ENCODE measurements around the gene OR2F2.

OR2F2 gene, protein sequence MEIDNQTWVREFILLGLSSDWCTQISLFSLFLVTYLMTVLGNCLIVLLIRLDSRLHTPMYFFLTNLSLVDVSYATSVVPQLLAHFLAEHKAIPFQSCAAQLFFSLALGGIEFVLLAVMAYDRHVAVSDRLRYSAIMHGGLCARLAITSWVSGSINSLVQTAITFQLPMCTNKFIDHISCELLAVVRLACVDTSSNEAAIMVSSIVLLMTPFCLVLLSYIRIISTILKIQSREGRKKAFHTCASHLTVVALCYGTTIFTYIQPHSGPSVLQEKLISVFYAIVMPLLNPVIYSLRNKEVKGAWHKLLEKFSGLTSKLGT

DNA sequence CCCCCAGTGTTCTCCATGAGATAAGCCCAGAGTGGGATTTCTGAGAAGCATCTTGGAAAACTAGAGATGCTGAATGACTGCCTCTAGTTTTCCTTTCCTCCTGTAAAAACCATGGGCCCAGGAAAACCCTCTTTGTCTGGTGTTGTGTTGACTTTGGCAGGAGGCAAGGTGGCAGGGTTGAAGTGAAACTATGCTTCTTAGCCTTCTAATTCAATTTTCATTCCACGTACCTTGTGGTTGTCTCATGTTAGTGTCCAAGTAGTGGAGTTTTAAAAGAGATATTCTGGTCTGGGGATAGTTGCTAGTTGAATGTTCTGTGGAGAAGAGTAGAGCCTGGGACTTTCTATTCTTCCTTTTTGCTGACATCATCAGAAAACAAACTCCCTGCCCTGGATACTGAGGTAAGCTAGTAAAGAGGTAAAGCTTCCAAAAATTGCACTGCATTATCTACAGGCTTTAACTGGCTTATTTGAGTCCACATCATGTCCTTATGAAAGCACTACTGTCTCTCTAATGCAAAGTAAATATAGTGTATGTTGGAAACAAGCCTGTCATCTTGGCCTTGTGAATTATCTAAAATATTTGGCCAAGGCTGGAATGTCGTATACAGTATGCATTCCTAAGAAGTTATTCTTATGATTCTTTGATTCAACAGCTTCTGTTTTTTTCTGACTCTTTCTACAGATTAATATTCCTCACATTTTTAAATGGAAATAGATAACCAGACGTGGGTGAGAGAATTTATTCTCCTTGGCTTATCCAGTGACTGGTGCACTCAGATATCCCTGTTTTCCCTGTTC, at the start of gene OR2F2:
OR2F2 (plus strand) TSS at position 708 of the 800 bp plus-strand sequence; CDS start at position 708, 0 bp downstream.
- peak; percentile 19 for DNase-seq (ENCODE audit: low spot score)

DNA sequence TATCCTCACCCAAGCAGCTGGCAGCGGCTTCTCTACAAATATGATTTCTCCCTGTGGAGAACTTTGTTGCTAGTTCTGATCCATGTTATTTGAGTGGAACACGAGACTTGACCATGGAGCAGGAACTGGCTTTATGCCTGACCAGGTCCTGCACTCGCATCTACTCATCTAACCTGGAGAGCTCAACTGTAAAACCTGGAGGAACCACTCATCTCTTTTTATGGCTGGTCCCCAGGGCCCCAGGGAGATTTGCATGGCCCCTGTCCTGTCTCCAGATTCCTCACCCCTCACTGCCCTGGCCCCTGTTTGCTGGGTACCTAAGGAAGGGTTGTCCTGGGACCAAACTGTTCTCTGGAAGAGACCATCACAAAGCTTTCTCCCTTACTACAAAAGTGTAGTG, 49.1 kb upstream of the OR2F2 start:
- DNase-seq (ENCODE audit: low spot score) = no peak

DNA sequence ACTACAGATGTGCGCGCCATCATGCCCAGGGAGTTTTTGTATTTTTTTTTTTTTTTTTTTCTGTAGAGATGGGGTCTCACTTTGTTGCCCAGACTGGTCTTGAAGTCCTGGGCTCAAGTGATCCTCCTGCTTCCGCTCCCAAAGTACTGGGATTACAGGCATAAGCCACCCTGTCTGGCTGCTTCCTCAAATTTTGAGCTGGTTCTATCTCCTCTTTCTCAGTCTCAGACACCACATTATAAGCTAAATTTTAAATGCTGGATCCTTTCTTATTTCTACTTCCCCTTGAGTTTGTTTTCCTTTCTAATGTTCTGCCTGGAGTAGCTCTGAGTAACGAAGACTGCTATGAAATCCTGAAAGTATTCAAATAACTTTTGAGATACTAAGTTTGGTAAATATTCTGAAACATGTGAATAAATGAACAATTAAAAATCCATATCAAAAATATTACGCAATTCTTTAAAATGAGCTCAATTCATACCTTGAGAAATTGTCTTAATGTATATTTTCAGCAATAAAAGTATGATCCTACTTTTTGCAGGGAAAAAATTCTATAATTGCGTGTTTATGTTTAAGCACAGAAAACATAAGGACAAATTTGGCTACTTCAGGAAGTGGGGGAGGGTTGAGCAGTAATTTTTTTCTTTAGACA, 48.1 kb upstream of the OR2F2 start:
- DNase-seq (ENCODE audit: low spot score) = no peak

DNA sequence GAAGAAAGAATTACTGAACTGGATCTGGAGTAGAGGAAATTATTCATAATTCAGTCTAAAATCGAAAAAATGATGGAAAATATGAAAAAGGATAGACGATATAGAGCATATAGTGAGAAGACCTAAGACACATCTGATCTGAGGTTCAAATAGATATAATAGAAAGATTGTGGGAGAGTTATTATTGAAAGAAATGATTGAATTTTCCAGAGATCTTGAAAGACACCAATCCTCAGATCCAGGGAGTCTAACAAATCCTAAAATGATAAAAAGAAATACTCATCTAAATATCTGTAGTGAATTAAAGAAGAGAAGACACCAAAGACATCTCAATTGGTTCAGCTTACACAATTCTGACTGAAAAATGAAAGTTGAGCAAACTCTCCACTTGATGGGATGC, 46.0 kb upstream of the OR2F2 start:
- DNase-seq (ENCODE audit: low spot score) = no peak

DNA sequence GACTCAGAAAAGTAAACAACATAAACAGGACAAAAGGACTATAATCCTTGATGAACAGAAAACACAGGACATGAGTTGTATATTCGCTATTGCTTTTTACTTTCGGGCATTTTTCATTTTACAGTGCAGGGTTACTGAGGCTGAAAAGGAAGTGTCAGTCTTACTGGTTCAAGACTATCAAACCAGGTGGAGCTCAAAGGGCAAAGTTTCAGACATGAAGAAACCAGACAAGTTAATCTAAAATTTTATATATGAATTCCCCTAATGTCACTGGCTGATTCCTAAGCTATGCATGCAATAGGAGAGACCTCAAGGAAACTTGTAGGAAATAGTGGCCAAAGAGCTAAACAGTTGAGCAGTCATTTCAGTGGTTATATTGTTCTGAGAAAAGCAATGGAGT, 44.5 kb upstream of the OR2F2 start:
- no peak for DNase-seq (ENCODE audit: low spot score)

DNA sequence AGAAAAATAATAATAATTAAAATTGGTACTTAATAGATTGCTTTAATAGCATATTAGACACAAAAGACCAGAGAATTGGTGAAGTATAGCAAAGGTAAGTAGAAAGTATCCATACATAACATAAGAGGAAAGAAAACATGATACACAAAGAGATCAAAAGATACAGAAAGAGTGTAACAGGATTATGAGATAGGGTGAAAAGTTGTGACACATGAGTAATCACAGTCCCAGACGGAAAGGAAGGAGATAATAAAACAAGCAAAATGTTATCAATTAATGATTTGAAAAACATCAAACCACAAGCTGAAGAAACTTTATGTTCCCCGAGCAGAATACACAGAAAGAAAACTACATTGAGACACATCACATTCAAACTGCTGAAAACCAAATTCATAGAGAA, 43.6 kb upstream of the OR2F2 start:
- no peak for DNase-seq (ENCODE audit: low spot score)

DNA sequence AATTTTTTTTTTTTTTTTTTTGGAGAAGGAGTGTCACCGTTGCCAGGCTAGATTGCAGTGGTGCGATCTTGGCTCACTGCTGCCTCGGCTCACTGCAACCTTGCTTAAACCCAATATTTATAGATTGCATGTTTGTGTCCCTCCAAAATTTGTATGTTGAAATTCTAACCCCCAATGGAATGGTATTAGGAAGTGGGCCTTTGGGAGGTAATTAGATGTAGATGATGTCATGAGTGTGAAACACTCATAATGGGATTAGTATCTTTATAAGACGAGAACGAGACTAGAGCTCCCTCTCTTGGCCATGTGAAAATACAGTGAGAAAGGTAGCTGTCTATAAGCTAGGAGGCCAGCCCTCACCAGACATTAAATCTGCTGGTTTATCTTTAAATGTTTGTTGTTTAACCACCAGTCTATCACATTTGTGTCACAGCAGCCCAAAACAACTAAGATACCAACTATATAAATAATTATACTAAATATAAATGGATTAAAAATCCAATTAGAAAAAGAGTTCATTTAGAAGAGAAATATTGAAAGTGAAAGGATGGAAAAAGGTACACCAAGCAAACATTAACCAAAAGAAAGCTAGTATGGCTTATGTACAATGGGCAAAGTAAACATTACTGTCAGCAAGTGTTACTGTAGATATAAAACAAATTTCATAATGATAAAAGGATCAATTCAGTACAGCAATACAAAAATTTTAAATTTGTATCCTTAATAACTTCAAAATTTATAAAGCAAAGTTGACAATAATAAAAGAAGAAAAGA, 42.3 kb upstream of the OR2F2 start:
- no peak for DNase-seq (ENCODE audit: low spot score)

DNA sequence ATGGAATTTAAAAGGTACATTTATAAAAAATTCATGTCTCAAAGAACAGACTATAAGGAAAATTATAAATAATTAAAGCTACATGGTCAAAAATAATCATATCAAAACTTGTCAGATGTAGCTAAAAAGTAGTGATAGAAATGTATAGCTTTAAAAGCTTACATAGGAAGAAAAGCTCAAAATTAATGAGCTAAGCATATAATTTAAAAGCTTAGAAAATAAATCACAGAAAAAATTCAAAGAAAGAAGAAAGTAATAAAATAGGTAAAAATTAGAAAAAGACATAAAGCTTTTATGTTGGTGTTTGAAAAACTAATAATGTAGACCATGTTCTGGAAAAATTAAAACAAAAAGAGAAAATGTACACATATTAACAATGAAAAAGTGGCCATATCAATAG, 38.4 kb upstream of the OR2F2 start:
- DNase-seq (ENCODE audit: low spot score) = no peak

DNA sequence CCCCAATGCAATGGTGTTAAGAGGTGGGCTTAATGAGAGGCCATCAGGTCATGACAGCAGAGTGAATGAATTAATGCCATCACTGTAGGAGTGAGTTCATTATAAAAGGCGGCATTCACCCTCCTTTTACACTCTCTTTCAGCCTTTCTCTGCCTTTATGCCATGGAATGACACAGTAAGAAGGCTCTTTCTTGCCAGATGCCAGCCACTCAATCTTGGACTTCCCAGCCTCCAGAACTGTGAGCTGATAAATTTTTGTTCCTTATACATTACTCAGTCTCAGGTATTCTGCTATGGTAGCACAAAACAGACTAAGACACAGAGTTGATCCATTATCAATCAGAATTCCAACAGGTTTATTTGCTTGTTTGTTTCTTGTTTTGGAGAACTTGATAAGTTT, 36.2 kb upstream of the OR2F2 start:
- DNase-seq (ENCODE audit: low spot score) = no peak

DNA sequence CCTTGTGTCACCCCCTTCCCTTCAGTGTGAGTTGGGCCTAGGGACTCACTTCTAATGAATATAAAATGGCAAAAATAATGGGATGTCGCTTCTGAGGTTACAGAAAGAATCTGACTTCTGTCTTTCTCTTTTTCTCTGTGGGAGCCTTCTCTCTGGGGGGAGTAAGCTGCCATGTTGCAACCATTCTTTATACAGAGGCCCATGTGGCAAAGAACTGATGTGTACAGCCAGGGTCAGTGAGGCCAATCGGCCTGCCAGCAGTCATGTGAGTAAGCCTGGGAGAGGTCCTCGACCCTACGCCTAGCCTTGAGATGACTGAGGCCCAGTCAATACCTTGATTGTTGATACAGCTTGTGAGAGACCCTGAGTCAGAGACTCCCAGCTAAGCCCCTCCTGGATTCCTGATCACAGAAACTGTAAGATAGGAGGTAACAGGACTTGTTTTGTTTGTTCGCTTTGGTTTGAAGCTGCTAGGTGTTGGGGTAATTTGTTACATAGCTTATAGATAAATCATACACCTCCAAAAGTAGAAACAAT, 34.7 kb upstream of the OR2F2 start:
- no peak for DNase-seq (ENCODE audit: low spot score)

DNA sequence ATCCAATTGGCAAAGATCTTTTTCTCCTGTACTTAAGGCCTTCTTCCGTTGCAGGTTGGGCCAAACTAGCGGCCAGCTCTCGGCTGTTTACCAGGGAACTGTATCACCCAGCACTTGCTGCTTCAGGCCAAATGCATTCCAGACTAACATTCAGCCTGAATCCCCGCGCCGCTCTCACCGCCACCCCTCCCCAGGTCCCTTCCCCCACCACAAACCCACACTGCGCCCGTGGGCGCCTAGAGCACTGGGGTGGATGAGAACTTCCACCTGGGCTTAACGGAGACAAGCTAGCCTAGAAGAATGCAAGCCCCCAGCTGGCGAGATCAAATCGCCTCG, 33.7 kb upstream of the OR2F2 start:
- peak; percentile 30 for DNase-seq (ENCODE audit: low spot score)

DNA sequence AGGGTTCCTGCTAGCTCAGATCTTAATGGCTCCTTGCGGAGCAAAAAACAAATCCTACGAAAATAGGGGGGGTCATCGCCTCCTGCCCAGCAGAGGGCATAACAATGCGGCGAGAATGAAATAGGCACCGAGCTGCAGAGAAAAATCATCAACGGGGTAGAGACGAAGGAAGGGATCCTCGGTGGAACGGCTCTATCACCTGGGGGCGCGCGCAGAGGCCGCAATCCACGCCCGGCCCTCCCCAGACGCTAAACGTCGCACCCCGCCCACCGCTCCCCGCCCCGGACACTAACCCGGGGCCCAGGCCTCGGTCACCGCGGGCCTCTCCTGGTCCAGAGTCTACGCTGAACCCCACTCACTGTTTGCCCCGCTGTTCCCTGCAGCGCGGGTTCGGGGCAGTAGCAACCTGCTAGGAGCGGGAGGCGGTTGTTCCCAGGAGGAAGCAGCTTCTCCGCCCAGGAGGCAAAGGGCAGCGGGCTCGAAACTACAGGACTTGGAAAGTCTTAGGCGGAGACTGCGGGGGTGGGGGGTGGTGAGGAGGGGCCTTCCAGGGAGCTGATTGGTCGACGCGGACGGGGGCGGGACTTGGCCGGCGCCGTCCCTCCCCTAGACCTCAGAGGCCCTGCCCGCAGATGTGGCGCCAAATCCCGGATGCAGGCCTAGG, 33.2 kb upstream of the OR2F2 start, which contains the start of gene TCAF1:
TCAF1 (minus strand) TSS at position 509 of the 664 bp plus-strand sequence. CDS start 25,568 bp downstream, outside the sequence.
- peak; percentile 100 for DNase-seq (ENCODE audit: low spot score)

DNA sequence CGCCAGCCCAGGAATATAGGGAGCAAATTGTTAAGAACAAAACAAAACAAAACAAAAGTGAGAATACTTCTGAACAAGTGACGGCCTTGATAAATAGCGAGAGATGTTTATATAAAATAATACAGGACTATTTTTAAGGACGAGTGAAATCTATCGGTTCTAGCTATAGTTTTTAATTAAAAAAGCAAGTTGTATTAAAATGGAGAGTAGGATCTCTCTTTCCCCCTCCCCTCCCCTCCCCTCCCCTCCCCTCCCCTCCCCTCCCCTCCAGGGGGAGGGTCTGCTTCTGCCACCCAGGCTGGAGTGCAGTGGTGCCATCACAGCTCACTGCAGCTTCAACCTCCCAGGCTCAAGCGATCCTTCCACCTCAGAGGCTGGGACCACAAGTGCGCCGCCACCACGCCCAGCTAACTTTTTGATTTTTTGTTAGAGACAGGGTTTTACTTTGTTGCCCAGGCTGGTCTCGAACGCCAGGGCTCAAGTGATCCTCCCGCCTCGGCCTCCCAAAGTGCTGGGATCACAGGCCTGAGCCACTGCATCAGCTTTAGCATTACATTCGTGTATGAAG, 32.6 kb upstream of the OR2F2 start:
- no peak for DNase-seq (ENCODE audit: low spot score)

DNA sequence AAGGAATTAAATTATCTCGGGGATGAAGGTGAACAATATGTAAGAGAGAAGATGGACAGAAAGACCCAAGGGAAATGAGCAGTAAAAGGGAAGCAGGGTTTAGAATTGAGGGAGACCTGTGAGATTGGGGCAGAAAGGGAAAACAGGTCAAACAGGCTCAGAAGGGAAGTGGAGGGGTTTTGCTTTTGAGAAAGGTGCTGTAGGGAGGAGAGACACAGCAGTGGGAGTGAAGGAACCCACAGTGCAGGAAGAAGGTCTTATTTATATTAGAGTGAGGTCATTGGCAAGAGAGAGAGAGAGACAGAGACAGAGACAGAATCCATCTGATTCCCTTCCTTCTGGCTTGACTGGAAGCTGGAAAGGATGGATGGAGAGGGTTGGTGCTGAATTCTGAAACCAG, 29.5 kb upstream of the OR2F2 start:
- no peak for DNase-seq (ENCODE audit: low spot score)

DNA sequence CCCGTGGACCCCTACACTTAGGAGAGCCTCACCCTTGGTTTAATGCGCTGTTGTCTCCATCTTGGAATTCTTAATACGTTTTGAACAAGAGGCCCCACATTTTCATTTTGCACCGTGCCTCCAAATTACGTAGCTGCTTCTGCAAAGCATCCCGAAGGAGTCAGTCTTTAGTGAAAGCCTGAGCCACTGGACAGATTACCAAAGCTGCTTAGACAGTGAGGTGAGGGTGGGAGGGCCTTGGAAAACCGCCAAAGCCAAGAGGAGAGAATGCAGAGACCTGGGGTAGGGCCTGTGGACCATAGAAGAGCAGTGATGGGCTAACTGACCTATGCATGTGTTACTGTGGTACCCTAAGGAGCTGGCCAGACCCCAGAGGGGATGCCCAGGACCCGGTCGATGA, 28.9 kb upstream of the OR2F2 start:
- no peak for DNase-seq (ENCODE audit: low spot score)

DNA sequence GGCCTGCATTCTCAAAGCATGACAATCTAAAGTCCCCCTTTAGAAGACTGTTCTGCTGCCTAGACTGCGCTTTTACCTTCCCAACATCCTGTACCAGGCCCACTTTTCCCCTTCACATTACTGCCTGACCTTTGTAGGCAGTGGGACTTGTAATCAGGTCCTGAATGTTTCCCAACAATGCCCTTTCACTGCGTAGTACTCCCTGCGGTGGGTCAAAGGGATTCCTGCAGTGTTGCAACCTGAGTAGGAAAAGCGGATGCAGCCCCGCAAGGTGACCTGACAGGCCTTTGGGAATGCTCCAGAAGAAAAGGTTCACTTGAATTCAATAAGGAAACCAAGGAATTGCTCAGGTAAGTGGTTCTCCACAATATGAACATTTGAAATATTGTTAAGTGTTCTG, 28.1 kb upstream of the OR2F2 start:
- no peak for DNase-seq (ENCODE audit: low spot score)

DNA sequence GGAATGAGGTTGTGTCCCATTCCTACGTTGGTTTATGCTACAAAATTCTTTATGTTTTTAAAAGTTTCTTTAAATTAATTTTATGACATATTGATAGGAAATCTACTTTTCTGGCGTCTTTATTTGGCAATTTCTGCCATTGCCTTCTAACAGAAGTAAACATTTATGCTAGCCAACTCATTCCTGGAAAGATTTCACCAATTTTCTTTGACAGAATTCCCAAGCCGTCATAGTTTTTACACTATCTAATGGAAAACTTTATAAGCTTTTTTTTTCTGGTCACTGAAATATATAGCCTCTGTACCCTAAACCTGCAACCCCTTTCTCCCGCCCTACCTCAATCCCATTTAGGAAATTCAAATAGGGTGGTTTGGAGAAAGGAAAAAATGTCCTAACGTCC, 26.9 kb upstream of the OR2F2 start:
- no peak for DNase-seq (ENCODE audit: low spot score)

DNA sequence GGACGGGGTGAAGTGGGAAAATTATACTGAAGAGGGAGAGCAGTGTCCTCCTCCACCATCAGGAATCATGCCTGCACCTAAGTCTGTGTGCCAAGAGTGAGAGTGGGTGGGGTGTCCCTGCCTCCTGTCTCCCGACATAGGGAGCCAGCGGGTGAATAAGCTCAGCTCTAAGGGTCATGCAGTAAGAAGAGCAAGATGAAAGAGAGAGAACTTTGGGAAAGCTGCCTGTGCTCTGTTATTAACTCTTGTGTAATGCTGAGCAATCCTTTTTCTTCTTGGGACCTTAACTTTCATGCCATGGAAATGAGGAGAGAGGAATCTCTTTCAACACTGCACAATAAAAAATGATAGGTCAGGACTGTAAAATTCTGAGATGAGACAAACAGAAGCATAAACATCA, 25.2 kb upstream of the OR2F2 start:
- no peak for DNase-seq (ENCODE audit: low spot score)

DNA sequence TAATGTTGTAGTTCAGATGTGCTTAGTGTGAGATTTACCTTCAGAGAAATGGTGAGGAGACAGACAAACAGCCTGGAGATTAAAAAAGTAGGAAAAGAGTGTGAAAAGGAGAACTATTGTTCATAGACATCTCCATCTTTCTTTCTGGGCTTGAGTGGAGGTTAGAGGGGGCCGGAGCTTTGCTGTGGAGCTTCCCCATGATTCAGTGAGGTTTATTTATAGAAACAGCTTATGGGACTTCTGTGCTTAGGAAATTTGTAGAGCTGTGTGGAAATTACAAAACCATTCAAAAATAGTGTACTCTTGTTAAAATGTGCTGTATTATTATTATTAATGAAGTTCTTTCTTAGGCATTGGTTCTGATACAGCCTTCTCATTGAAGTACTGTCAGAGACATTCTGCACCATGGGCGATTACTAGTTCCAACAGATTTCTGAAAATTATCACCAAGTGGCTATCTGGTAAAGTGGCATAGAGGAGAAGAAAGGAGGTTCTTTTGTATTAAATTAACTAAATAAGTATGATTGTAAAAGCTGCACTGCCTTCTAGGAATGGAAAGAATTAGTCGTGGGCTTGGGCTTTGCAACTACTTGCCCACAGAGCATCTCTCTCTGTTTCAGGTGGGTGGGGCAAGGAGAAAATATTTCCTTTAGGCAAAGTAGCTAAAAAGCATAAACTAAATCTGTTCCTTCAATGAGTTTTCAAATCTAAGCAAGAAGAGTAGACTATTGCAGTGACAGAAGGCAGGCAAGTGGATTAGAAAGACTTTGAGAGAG, 24.4 kb upstream of the OR2F2 start:
- DNase-seq (ENCODE audit: low spot score) = no peak

DNA sequence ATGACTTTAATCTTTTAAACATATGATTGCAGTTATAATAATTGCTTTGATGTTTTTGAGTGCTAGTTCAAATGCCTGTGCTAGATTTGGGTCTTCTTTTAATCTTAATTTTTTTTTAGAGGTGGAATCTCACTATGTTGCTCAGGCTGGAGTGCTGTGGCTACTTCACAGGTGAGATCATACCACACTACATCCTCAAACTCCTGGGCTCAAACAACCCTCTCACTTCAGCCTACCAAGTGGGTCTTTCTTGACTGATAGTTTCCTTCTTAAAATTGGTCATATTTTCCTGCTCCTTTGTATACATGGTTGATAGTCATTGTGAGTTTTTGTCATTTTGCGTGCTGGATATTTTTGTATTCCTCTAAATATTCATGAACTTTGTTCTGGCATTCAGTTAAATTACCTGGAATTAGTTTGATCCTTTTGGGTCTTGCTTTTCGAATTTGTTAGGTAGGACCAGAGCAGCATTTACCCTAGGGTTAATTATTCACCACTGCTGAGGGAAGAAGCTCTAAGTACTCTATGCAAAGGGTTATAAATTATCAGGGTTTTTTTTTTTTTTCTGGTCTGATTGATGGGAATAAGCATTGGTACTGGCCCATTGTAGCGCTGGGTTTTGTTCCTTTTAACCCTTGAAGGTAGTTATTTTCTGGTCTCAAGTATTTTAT, 21.0 kb upstream of the OR2F2 start:
- no peak for DNase-seq (ENCODE audit: low spot score)

All from AG08395 (cell line).